Thyroid gland (tissue), 4 donors: ENCODE data around the gene GPLD1.

Experiments
- CTCF ChIP-seq, 6 experiments: fragments of 200-600 bp in 3 of 6; fragments of 450-650 bp in 3 of 6; sonication (generic) in 3 of 6; IDR thresholded peaks; one replicate each; pipeline ENCODE4 v1.5.1; 2016 to 2019; ENCODE audit warnings: antibody characterized with exemption in 6 of 6, mild to moderate bottlenecking in 2 of 6, inconsistent platforms in 1 of 6, moderate library complexity in 1 of 6
- POLR2A ChIP-seq, 2 donors: fragments of 450-650 bp; IDR thresholded peaks; one replicate each; pipeline ENCODE4 v1.6.1; 2017; ENCODE audit warnings: antibody characterized with exemption in 2 of 2, mild to moderate bottlenecking in 2 of 2, moderate library complexity in 1 of 2

- TF ChIP-seq CTCF (IDR thresholded peaks at IDR 0.05): no peak
- TF ChIP-seq POLR2A (IDR thresholded peaks at IDR 0.05): no peak
Observed at GRCh38 chr6:24446670-24447069, 42.7 kb downstream of the GPLD1 start.
